Esophagus squamous epithelium (tissue), 4 donors: ENCODE data around the gene IFT20.
A peak's percentile ranks its signal among the peaks of the same experiment; 100 is the strongest.

ENCODE experiments used
- POLR2A ChIP-seq, 4 donors: fragments of 450-650 bp; IDR thresholded peaks; one replicate each; pipeline ENCODE4 v1.6.1; 2017; ENCODE audit warnings: antibody characterized with exemption in 4 of 4, mild to moderate bottlenecking in 4 of 4, moderate library complexity in 3 of 4
- TF ChIP-seq, protein P1 (sequence below), 6 experiments: fragments of 450-650 bp in 4 of 6; fragments of 200-600 bp in 2 of 6; sonication (generic) in 2 of 6; IDR thresholded peaks; one replicate each; pipeline ENCODE4 v1.5.1; 2016 to 2019; ENCODE audit warnings: antibody characterized with exemption in 6 of 6, mild to moderate bottlenecking in 4 of 6, moderate library complexity in 4 of 6

DNA sequence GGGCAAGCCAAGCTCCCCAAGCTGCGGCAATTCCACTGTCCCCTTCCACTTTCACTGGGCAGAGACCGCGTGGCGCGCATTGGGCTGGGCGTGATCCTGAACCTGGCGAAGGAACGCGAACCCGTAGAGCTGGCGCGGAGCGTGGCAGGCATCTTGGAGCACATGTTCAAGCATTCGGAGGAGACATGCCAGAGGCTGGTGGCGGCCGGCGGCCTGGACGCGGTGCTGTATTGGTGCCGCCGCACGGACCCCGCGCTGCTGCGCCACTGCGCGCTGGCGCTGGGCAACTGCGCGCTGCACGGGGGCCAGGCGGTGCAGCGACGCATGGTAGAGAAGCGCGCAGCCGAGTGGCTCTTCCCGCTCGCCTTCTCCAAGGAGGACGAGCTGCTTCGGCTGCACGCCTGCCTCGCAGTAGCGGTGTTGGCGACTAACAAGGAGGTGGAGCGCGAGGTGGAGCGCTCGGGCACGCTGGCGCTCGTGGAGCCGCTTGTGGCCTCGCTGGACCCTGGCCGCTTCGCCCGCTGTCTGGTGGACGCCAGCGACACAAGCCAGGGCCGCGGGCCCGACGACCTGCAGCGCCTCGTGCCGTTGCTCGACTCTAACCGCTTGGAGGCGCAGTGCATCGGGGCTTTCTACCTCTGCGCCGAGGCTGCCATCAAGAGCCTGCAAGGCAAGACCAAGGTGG lies 46.0 kb upstream of the IFT20 start:
- TF ChIP-seq, protein P1, sequence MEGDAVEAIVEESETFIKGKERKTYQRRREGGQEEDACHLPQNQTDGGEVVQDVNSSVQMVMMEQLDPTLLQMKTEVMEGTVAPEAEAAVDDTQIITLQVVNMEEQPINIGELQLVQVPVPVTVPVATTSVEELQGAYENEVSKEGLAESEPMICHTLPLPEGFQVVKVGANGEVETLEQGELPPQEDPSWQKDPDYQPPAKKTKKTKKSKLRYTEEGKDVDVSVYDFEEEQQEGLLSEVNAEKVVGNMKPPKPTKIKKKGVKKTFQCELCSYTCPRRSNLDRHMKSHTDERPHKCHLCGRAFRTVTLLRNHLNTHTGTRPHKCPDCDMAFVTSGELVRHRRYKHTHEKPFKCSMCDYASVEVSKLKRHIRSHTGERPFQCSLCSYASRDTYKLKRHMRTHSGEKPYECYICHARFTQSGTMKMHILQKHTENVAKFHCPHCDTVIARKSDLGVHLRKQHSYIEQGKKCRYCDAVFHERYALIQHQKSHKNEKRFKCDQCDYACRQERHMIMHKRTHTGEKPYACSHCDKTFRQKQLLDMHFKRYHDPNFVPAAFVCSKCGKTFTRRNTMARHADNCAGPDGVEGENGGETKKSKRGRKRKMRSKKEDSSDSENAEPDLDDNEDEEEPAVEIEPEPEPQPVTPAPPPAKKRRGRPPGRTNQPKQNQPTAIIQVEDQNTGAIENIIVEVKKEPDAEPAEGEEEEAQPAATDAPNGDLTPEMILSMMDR (IDR thresholded peaks at IDR 0.05): peak in 2 of 6 experiments; percentile 13 to 30
- no peak for TF ChIP-seq POLR2A (IDR thresholded peaks at IDR 0.05)
